Measurements from ENCODE around the gene SUGP1. TPM values are rescaled to one million over a fixed set of nuclear protein-coding genes. Genes with fewer than 3 reads are reported as not detected.

The SUGP1 gene
- total and polyA plus RNA-seq, 2 of the 4 experiments (the other 2 are of a cell fraction) = 33.2 to 35.8 TPM

DNA sequence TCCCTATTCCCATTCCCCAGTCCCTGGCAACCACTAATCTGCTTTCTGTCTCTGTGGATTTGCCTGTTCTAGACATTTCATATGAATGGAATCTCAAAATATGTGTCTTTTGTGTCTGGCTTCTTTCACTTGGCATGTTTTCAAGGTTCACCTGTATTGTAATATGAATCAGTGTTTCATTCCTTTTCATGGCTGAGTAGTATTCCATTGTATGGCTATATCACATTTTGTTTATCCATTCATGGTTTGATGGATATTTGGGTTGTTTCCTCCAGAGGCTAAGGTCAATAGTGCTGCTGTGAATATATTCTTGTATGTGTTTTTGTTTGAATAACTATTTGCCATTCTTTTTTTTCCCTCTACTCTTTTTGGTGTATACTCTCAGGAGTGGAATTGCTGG, 84.1 kb downstream of the SUGP1 start:
- H4K20me1 ChIP-seq (ENCODE audit: insufficient read depth, low read length) = no peaks in the 10 kb centered on the region
- H3K79me1 ChIP-seq (ENCODE audit: low read depth in 1 of 2, low read length in 2 of 2) = no peaks in the 10 kb centered on the region
- H2BK120ac ChIP-seq (ENCODE audit: low read depth, low read length) = no peak overlapping the region
- H2BK5ac ChIP-seq (ENCODE audit: low read depth, low read length, poor library complexity, severe bottlenecking) = no peak overlapping the region
- H3K9me3 ChIP-seq (ENCODE audit: control insufficient read depth, insufficient read depth, low read length) = peaks cover 20% of the 10 kb centered on the region
- H3K4me1 ChIP-seq (ENCODE audit: control insufficient read depth, insufficient read depth, low read length) = no peaks in the 10 kb centered on the region
- DNase-seq (no peak), ATAC-seq (ENCODE audit: low read depth) (no peak)
- H4K91ac ChIP-seq (ENCODE audit: insufficient read depth, low read depth, low read length) = no peak overlapping the region
- dilution Hi-C loops (cut with HindIII; ENCODE audit: low sequenced_read_pairs, unreplicated experiment) = no loop called here
- no peak overlapping the region for H4K5ac ChIP-seq (ENCODE audit: low read depth, low read length)
- peaks cover 4% of the 10 kb centered on the region; the same call in 1 of the 2 replicates for H3K27me3 ChIP-seq (ENCODE audit: control insufficient read depth, insufficient read depth, low read length)
- H3K14ac ChIP-seq (replicated peaks; ENCODE audit: low read depth, low read length) = no peak overlapping the region
- H3K18ac ChIP-seq (ENCODE audit: low read depth, low read length) = no peak overlapping the region
- in situ Hi-C loops (cut with MboI; ENCODE audit: low sequenced_read_pairs) = no loop called here
- H3K27ac ChIP-seq (ENCODE audit: insufficient read depth, low read length) = no peak overlapping the region
- H2AK5ac ChIP-seq (ENCODE audit: low read depth, low read length) = no peak overlapping the region
- intact Hi-C loops (cut with micrococcal nuclease) = no loop called here
- TF ChIP-seq ELK1 (IDR thresholded peaks at IDR 0.05; ENCODE audit: borderline replicate concordance, low read depth, low read length) = no peak
- TF ChIP-seq SMC3 (IDR thresholded peaks at IDR 0.05; ENCODE audit: low read depth, low read length) = no peak
- TF ChIP-seq MXI1 (IDR thresholded peaks at IDR 0.05; ENCODE audit: borderline replicate concordance, low read depth, low read length) = no peak
- no peak for TF ChIP-seq POLR2A (IDR thresholded peaks at IDR 0.05; ENCODE audit: low read depth, low read length)
- TF ChIP-seq MAZ (IDR thresholded peaks at IDR 0.05; ENCODE audit: borderline replicate concordance, low read depth, low read length) = no peak
- TF ChIP-seq RAD21 (IDR thresholded peaks at IDR 0.05; ENCODE audit: low read length) = no peak
- TF ChIP-seq USF2 (IDR thresholded peaks at IDR 0.05; ENCODE audit: low read depth, low read length) = no peak
- no peak for TF ChIP-seq RCOR1 (IDR thresholded peaks at IDR 0.05; ENCODE audit: insufficient replicate concordance, low read length)
- no peak for TF ChIP-seq CHD1 (IDR thresholded peaks at IDR 0.05; ENCODE audit: low read depth, low read length)
- no peak for TF ChIP-seq RFX5 (IDR thresholded peaks at IDR 0.05; ENCODE audit: low read depth, low read length)
- no peak for TF ChIP-seq BHLHE40 (IDR thresholded peaks at IDR 0.05; ENCODE audit: low read depth, low read length)
- H2AK9ac ChIP-seq (replicated peaks; ENCODE audit: low read depth, low read length, poor library complexity) = no peak overlapping the region
- H2AFZ ChIP-seq (replicated peaks; ENCODE audit: low read length, poor library complexity) = no peak overlapping the region
- no peak overlapping the region for H3K9ac ChIP-seq (ENCODE audit: low read depth, low read length)
- H3K56ac ChIP-seq (ENCODE audit: extremely low read depth, insufficient read depth, low read length) = no peak overlapping the region
- H3K4ac ChIP-seq (ENCODE audit: low read depth, low read length) = no peak overlapping the region
- no peak overlapping the region for H4K8ac ChIP-seq (ENCODE audit: low read depth in 2 of 2, low read length in 2 of 2)
- H3K9me1 ChIP-seq (ENCODE audit: insufficient read depth, low read length) = no peaks in the 10 kb centered on the region
- POLR2A ChIA-PET (ENCODE audit: unreplicated experiment) = no interaction called here
- no TSS peak for BruUV-seq (replicated peaks)
- no peak overlapping the region for H3K23ac ChIP-seq (ENCODE audit: low read depth, low read length)
- no peak overlapping the region for H3K4me3 ChIP-seq (ENCODE audit: insufficient read depth, low read depth, low read length)
- H2BK20ac ChIP-seq (ENCODE audit: low read depth, low read length) = no peak overlapping the region
- CTCF ChIA-PET = no interaction called here
- H2BK15ac ChIP-seq (ENCODE audit: low read depth, low read length) = no peak overlapping the region
- no peak overlapping the region for H3K4me2 ChIP-seq (ENCODE audit: low read depth, low read length)
- H3K36me3 ChIP-seq (ENCODE audit: control insufficient read depth, insufficient read depth, low read length) = no peaks in the 10 kb centered on the region

Measured in IMR-90 (cell line).